Measurements from ENCODE around the gene RIN1. TPM values are rescaled to one million over a fixed set of nuclear protein-coding genes. Genes with fewer than 3 reads are reported as not detected.
"Not testable (repeated sequence)": the region's sequence is repeated elsewhere in the genome, so short reads cannot be mapped to it uniquely, and the experiment has no call there.

RIN1 gene
- total RNA-seq, 1 experiment from 2014 or later: 1.2 TPM

- H3K27me3 ChIP-seq: no peaks in the 10 kb centered on the region; the same call in 1 of the 2 replicates
- DNase-seq: no peak
- peak overlapping the region; percentile 59 for H3K4me3 ChIP-seq
- H3K27ac ChIP-seq: no peak overlapping the region
- no peaks in the 10 kb centered on the region for H3K36me3 ChIP-seq
- no peaks in the 10 kb centered on the region for H3K4me1 ChIP-seq
- H3K9me3 ChIP-seq (replicated peaks): no peaks in the 10 kb centered on the region
These were observed 24.7 kb downstream of the RIN1 start for GRCh38 chr11:66311470-66311964.

- not testable (repeated sequence) for H3K9me3 ChIP-seq (replicated peaks); H3K27me3 ChIP-seq; H3K4me1 ChIP-seq; H3K36me3 ChIP-seq; H3K4me3 ChIP-seq; DNase-seq; H3K27ac ChIP-seq
These were observed 25.3 kb downstream of the RIN1 start for GRCh38 chr11:66310803-66311440.

GRCh38 chr11:66310324-66310723 is 25.9 kb downstream of the RIN1 start:
- Histone ChIP-seq H3K27ac (no peak overlapping the region), H3K4me3 (no peak overlapping the region), H3K4me1 (no peaks in the 10 kb centered on the region), H3K27me3 (no peaks in the 10 kb centered on the region), H3K9me3 (replicated peaks) (no peaks in the 10 kb centered on the region), H3K36me3 (no peaks in the 10 kb centered on the region)
- DNase-seq: no peak

- H3K27ac ChIP-seq: no peak overlapping the region
- H3K4me1 ChIP-seq: no peaks in the 10 kb centered on the region
- H3K9me3 ChIP-seq (replicated peaks): no peaks in the 10 kb centered on the region
- H3K36me3 ChIP-seq: no peaks in the 10 kb centered on the region
- H3K27me3 ChIP-seq: no peaks in the 10 kb centered on the region
- H3K4me3 ChIP-seq: no peak overlapping the region
- no peak for DNase-seq
These were observed 26.8 kb downstream of the RIN1 start for GRCh38 chr11:66309475-66309874.

GRCh38 chr11:66302656-66303055 is 33.6 kb downstream of the RIN1 start:
- Histone ChIP-seq H3K27ac (no peak overlapping the region), H3K4me3 (no peak overlapping the region), H3K27me3 (no peaks in the 10 kb centered on the region), H3K9me3 (replicated peaks) (no peaks in the 10 kb centered on the region), H3K36me3 (no peaks in the 10 kb centered on the region), H3K4me1 (no peaks in the 10 kb centered on the region)
- no peak for DNase-seq

GRCh38 chr11:66299186-66299585 is 37.0 kb downstream of the RIN1 start:
- Histone ChIP-seq H3K4me1 (no peaks in the 10 kb centered on the region), H3K27ac (no peak overlapping the region), H3K9me3 (replicated peaks) (no peaks in the 10 kb centered on the region), H3K36me3 (no peaks in the 10 kb centered on the region), H3K4me3 (no peak overlapping the region), H3K27me3 (no peaks in the 10 kb centered on the region)
- no peak for DNase-seq

GRCh38 chr11:66297610-66298009 is 38.6 kb downstream of the RIN1 start:
- Histone ChIP-seq H3K4me3 (no peak overlapping the region), H3K27me3 (no peaks in the 10 kb centered on the region), H3K36me3 (no peaks in the 10 kb centered on the region), H3K4me1 (no peaks in the 10 kb centered on the region), H3K27ac (no peak overlapping the region), H3K9me3 (replicated peaks) (no peaks in the 10 kb centered on the region)
- DNase-seq: no peak

GRCh38 chr11:66294626-66295620 is 41.3 kb downstream of the RIN1 start:
- Histone ChIP-seq H3K9me3 (replicated peaks) (no peaks in the 10 kb centered on the region), H3K4me3 (no peak overlapping the region), H3K4me1 (no peaks in the 10 kb centered on the region; the same call in 1 of the 2 replicates), H3K36me3 (no peaks in the 10 kb centered on the region), H3K27ac (no peak overlapping the region), H3K27me3 (no peaks in the 10 kb centered on the region)
- DNase-seq: no peak

- Histone ChIP-seq H3K27me3 (no peaks in the 10 kb centered on the region), H3K36me3 (no peaks in the 10 kb centered on the region), H3K9me3 (replicated peaks) (no peaks in the 10 kb centered on the region), H3K27ac (no peak overlapping the region), H3K4me1 (no peaks in the 10 kb centered on the region; the same call in 1 of the 2 replicates), H3K4me3 (no peak overlapping the region)
- DNase-seq: no peak
These were observed 42.2 kb downstream of the RIN1 start for GRCh38 chr11:66293777-66294625.

- H3K4me1 ChIP-seq: no peaks in the 10 kb centered on the region; the same call in 1 of the 2 replicates
- no peak overlapping the region for H3K4me3 ChIP-seq
- no peak overlapping the region for H3K27ac ChIP-seq
- no peaks in the 10 kb centered on the region for H3K9me3 ChIP-seq (replicated peaks)
- no peaks in the 10 kb centered on the region for H3K36me3 ChIP-seq
- no peak for DNase-seq
- H3K27me3 ChIP-seq: no peaks in the 10 kb centered on the region
These were observed 42.9 kb downstream of the RIN1 start for GRCh38 chr11:66293352-66293751.

GRCh38 chr11:66292543-66293332 is 43.5 kb downstream of the RIN1 start:
- peaks cover 4% of the 10 kb centered on the region; the same call in 1 of the 2 replicates for H3K4me1 ChIP-seq
- DNase-seq: no peak
- H3K27me3 ChIP-seq: no peaks in the 10 kb centered on the region
- H3K9me3 ChIP-seq (replicated peaks): no peaks in the 10 kb centered on the region
- no peak overlapping the region for H3K27ac ChIP-seq
- no peaks in the 10 kb centered on the region for H3K36me3 ChIP-seq
- no peak overlapping the region for H3K4me3 ChIP-seq

- Histone ChIP-seq H3K27ac (no peak within 1 kb of the TSS), H3K27me3 (no peaks in the 10 kb centered on the region), H3K4me1 (peaks cover 4% of the 10 kb centered on the region; the same call in 1 of the 2 replicates), H3K36me3 (no peaks in the 10 kb centered on the region), H3K9me3 (replicated peaks) (no peaks in the 10 kb centered on the region), H3K4me3 (no peak within 1 kb of the TSS)
- DNase-seq: no peak
These were observed 44.3 kb downstream of the RIN1 start, which contains the start of gene TMEM151A for GRCh38 chr11:66291706-66292542. TSS of gene TMEM151A (plus strand) at chr11:66291894. CDS start at chr11:66292014, 120 bp downstream.

GRCh38 chr11:66291303-66291705 is 44.9 kb downstream of the RIN1 start:
- Histone ChIP-seq H3K9me3 (replicated peaks) (no peaks in the 10 kb centered on the region), H3K4me1 (peaks cover 4% of the 10 kb centered on the region; the same call in 1 of the 2 replicates), H3K4me3 (no peak overlapping the region), H3K27ac (no peak overlapping the region), H3K27me3 (no peaks in the 10 kb centered on the region), H3K36me3 (no peaks in the 10 kb centered on the region)
- DNase-seq: no peak
